22Rv1 (cell line): ENCODE data around the gene PLPP1.

ENCODE experiments used
- CTCF ChIP-seq: fragments of 450-650 bp; IDR thresholded peaks from 2 replicates; pipeline ENCODE4 v1.5.1; 2017; ENCODE audit warnings: mild to moderate bottlenecking
- ZFX ChIP-seq: fragments of 450-650 bp; IDR thresholded peaks from 2 replicates; pipeline ENCODE4 v1.6.1; 2017; ENCODE audit warnings: antibody characterized with exemption, borderline replicate concordance

DNA sequence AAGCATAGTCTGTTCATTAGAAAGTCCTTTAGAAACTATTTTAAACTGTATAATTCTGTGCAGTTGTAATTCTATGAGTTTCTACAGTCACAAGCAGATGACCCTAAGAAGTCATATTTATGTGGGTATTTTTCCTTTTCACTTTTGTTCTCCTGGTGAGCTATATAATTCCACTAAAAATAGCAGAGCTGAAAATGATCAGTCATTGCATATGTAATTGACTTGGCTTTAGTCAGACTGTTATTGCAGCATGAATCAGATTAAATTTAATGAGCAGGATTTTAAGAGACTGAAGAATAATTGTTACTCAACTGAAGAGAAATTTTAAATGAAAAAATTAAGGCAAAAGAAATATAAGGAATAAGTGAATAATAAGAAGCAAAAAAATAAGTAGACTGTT, 118.5 kb downstream of the PLPP1 start:
- TF ChIP-seq CTCF (no peak), ZFX (no peak)
